ENCODE results near the gene ZNF408. TPM values are rescaled to one million over a fixed set of nuclear protein-coding genes. Genes with fewer than 3 reads are reported as not detected.
"Not testable (repeated sequence)": the region's sequence is repeated elsewhere in the genome, so short reads cannot be mapped to it uniquely, and the experiment has no call there.

The ZNF408 gene
- total RNA-seq, 1 donor from 2014 or later = 14.1 TPM

DNA sequence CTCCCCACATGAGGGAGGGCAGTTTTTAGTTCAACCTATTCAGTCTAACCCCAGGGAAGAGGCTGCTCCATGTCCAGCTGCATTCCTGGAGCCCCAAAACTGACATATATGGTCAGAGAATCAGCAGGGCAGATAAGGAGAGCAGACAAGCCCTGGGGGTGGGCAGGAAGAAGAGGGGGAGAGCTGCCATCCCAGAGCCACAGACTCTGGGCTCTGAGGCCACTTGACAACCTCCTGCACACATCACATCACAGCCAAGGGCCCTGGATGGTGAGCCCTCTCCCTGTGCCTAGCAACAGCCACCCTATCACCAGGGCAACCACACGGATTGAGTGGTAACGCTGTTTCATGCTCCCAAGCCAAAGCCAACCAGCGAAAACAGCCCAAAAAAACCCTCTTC, 3.5 kb upstream of the ZNF408 start:
- peaks cover 3% of the 10 kb centered on the region for H3K27me3 Mint-ChIP-seq
- H3K9me3 Mint-ChIP-seq = peaks cover 3% of the 10 kb centered on the region
- intact Hi-C loops (cut with micrococcal nuclease) = no loop called here
- no peak overlapping the region for H3K4me3 Mint-ChIP-seq
- DNase-seq = no peak
- H3K27ac Mint-ChIP-seq = no peak overlapping the region
- peaks cover 31% of the 10 kb centered on the region for H3K4me1 Mint-ChIP-seq
- peaks cover 35% of the 10 kb centered on the region for H3K36me3 Mint-ChIP-seq (ENCODE audit: low read depth)

DNA sequence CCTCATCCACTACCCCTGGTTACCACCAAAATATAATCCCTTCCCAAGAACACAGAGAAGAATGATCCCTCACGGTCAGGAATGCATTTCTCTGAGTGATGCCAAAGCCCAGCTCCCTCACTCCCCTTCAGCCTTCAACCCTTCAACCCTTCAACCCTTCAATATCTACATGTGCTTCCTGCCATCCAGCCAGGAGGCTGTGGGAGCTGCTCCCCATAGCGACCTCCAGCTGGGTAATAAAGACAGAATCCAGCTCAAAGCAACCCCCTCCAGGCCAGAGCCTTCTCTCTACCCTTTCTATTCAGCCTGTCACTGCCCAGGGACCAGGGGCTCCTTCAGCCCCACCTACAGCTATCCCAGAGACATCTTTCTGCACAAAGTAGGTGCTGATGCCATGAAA, 3.1 kb upstream of the ZNF408 start:
- H3K27ac Mint-ChIP-seq = peak overlapping the region; percentile 46
- H3K36me3 Mint-ChIP-seq (ENCODE audit: low read depth) = peaks cover 39% of the 10 kb centered on the region
- H3K27me3 Mint-ChIP-seq = peaks cover 3% of the 10 kb centered on the region
- H3K4me1 Mint-ChIP-seq = peaks cover 35% of the 10 kb centered on the region
- intact Hi-C loops (cut with micrococcal nuclease) = no loop called here
- H3K9me3 Mint-ChIP-seq = peaks cover 3% of the 10 kb centered on the region
- DNase-seq = no peak
- no peak overlapping the region for H3K4me3 Mint-ChIP-seq

DNA sequence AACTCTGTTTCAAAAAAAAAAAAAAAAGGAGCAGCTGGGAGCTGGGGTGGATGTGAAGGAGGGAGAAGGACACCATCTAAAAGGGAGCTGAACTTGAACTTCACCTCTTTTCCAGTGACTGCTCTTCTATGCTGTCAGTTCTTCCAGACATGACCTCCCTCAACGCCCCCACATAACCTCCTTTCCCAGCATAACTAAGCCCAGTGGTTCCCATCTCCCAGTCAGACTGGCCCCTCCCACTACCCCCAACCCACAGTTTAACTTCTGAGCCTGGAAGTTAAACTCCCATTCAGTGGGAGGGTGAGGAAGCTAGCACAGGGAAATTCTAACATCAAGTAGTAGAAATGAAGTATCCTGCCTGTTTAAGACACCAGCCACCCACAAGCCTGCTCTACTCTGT, 2.2 kb upstream of the ZNF408 start:
- Mint-ChIP-seq H3K27me3 (peaks cover 3% of the 10 kb centered on the region), H3K9me3 (peaks cover 3% of the 10 kb centered on the region), H3K4me1 (peaks cover 38% of the 10 kb centered on the region), H3K36me3 (ENCODE audit: low read depth) (peaks cover 46% of the 10 kb centered on the region), H3K27ac (peak overlapping the region; percentile 74), H3K4me3 (peak overlapping the region; percentile 99)
- intact Hi-C loops (cut with micrococcal nuclease) = no loop called here
- DNase-seq = no peak

DNA sequence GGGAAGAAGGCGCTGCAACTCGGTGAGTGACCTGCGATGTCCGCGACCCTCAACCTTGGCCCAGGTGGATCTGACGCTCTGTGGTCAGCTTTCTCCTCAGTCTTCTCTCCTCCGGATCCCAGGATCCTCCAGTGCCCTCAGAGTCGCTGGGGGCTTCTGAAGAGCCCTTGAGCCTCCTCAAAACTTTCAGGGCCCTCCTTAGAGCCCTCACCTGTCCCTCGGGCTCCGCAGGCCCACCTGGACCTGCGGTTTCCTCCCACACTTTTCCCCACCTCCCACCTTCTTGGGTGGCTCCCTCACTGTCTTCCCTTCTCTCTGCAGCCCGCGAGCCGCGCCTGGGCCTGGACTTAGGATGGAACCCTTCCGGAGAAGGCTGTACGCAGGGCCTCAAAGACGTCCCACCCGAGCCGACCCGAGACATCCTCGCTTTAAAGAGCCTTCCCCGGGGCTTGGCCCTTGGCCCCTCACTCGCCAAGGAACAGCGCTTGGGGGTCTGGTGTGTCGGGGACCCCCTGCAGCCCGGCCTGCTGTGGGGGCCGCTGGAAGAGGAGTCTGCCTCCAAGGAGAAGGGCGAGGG, 335 bp downstream of the ZNF408 start:
- DNase-seq = peak; percentile 72
- peaks cover 3% of the 10 kb centered on the region for H3K27me3 Mint-ChIP-seq
- H3K36me3 Mint-ChIP-seq (ENCODE audit: low read depth) = peaks cover 44% of the 10 kb centered on the region
- H3K27ac Mint-ChIP-seq = peak overlapping the region; percentile 98
- peaks cover 38% of the 10 kb centered on the region for H3K4me1 Mint-ChIP-seq
- H3K4me3 Mint-ChIP-seq = peak overlapping the region; percentile 99
- peaks cover 3% of the 10 kb centered on the region for H3K9me3 Mint-ChIP-seq
- intact Hi-C loops (cut with micrococcal nuclease) = loop anchor here (2.0 to 5.0 kb wide), 6 partner anchors 30 to 1066 kb away; partner anchors contain the start of genes ARFGAP2, CKAP5, CSTPP1 and FNBP4

DNA sequence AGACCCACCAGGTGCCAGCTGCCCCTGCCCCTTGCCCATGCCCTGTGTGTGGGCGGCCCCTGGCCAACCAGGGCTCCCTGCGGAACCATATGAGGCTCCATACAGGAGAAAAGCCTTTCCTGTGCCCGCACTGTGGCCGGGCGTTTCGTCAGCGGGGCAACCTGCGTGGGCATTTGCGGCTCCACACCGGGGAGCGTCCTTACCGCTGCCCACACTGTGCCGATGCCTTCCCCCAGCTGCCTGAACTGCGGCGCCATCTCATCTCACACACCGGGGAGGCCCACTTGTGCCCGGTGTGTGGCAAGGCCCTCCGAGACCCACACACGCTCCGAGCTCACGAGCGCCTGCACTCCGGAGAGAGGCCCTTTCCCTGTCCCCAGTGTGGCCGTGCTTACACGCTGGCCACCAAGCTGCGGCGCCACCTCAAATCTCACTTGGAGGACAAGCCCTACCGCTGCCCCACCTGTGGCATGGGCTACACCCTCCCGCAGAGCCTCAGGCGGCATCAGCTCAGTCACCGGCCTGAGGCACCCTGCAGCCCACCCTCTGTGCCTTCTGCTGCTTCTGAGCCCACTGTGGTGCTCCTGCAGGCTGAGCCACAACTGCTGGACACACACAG, 4.3 kb downstream of the ZNF408 start:
- Mint-ChIP-seq H3K27ac (no peak overlapping the region), H3K27me3 (peaks cover 3% of the 10 kb centered on the region), H3K4me1 (peaks cover 24% of the 10 kb centered on the region), H3K4me3 (no peak overlapping the region), H3K9me3 (peaks cover 3% of the 10 kb centered on the region), H3K36me3 (ENCODE audit: low read depth) (peaks cover 60% of the 10 kb centered on the region)
- intact Hi-C loops (cut with micrococcal nuclease) = no loop called here
- DNase-seq = no peak

DNA sequence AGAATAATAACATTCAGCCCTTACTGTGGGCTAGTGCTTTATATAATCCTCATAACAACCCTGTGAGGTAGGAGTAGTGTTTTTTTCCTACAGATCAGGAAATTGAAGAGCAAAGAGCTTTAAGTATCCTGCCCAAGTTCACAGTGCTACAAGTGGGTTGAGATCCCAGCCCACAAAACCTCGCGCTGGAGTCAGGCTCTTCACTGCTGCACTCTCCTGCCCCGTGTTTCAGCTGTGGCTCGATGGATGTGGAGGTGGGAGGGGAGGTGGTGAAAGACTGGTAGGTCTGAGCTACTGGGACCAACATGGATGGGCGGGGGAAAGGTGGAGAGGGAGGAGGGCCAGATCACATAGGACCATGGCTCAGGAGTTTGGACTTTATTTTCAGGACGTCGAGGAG, 6.1 kb downstream of the ZNF408 start:
- Mint-ChIP-seq H3K9me3 (no peaks in the 10 kb centered on the region), H3K27ac (no peak overlapping the region), H3K4me3 (no peak overlapping the region), H3K27me3 (no peaks in the 10 kb centered on the region), H3K36me3 (ENCODE audit: low read depth) (peaks cover 48% of the 10 kb centered on the region), H3K4me1 (peaks cover 12% of the 10 kb centered on the region)
- no peak for DNase-seq
- intact Hi-C loops (cut with micrococcal nuclease) = no loop called here

DNA sequence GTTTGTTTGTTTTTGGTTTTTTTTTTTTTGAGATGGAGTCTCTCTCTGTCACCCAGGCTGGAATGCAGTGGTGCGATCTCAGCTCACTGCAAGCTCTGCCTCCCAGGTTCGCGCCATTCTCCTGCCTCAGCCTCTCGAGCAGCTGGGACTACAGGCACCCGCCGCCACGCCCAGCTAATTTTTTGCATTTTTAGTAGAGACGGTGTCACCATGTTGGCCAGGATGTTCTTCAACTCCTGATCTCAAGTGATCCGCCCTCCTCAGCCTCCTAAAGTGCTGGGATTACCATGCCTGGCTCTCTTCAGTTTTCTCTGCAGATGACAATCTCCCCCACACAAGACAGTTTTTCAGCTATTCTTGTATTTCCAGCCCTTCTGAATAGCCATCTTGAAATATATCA, 8.5 kb downstream of the ZNF408 start:
- DNase-seq; H3K9me3 Mint-ChIP-seq; H3K4me1 Mint-ChIP-seq; intact Hi-C loops (cut with micrococcal nuclease); H3K4me3 Mint-ChIP-seq; H3K27ac Mint-ChIP-seq; H3K27me3 Mint-ChIP-seq: not testable (repeated sequence)
- peaks cover 29% of the 10 kb centered on the region for H3K36me3 Mint-ChIP-seq (ENCODE audit: low read depth)

DNA sequence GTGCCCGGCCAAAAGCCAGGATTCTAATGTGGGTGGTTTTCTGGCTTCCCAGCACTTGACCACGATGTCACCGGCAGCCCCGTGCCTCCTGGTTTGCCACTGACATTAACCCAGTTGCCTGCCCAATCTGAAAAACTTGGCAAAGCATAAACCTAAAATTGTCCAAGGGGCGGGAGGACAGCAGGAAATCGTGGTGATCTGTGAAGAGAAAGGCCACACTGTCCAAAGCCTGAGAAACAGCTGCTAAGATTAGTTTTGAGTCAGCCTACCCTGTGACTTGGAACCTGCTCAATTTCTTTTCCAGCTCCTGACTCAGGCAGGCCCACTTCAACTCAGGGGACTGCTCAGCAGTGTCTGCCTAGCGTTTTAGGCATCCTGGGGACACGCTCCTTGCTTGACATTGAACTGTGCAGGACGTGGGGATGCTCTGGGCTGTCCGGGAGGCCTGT, 10.0 kb downstream of the ZNF408 start:
- H3K27me3 Mint-ChIP-seq = no peaks in the 10 kb centered on the region
- DNase-seq = no peak
- H3K9me3 Mint-ChIP-seq = no peaks in the 10 kb centered on the region
- no peak overlapping the region for H3K4me3 Mint-ChIP-seq
- H3K4me1 Mint-ChIP-seq = peaks cover 4% of the 10 kb centered on the region
- H3K27ac Mint-ChIP-seq = no peak overlapping the region
- H3K36me3 Mint-ChIP-seq (ENCODE audit: low read depth) = peaks cover 21% of the 10 kb centered on the region
- intact Hi-C loops (cut with micrococcal nuclease) = no loop called here

DNA sequence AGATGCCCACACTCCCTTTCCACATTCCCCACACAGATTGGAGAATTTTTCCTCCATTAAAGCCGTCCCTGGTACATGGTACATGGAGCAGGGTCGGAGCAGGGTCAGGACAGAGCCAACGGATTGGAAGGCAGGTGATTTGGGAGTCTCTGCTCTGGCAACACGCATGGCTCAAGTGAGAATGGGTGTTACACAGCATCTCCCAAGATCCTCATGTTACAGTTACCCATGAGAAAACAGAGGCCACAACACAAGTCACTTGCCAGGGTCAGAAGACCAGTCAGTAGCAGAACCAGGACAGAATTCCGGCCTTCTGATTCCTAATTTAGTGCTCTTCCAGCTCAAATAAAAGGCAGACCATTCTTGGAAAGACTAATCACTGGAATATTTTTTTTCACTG, 10.5 kb downstream of the ZNF408 start:
- DNase-seq = no peak
- H3K27ac Mint-ChIP-seq = no peak overlapping the region
- intact Hi-C loops (cut with micrococcal nuclease) = no loop called here
- no peaks in the 10 kb centered on the region for H3K9me3 Mint-ChIP-seq
- no peaks in the 10 kb centered on the region for H3K27me3 Mint-ChIP-seq
- H3K4me1 Mint-ChIP-seq = peaks cover 4% of the 10 kb centered on the region
- H3K36me3 Mint-ChIP-seq (ENCODE audit: low read depth) = peaks cover 20% of the 10 kb centered on the region
- no peak overlapping the region for H3K4me3 Mint-ChIP-seq

DNA sequence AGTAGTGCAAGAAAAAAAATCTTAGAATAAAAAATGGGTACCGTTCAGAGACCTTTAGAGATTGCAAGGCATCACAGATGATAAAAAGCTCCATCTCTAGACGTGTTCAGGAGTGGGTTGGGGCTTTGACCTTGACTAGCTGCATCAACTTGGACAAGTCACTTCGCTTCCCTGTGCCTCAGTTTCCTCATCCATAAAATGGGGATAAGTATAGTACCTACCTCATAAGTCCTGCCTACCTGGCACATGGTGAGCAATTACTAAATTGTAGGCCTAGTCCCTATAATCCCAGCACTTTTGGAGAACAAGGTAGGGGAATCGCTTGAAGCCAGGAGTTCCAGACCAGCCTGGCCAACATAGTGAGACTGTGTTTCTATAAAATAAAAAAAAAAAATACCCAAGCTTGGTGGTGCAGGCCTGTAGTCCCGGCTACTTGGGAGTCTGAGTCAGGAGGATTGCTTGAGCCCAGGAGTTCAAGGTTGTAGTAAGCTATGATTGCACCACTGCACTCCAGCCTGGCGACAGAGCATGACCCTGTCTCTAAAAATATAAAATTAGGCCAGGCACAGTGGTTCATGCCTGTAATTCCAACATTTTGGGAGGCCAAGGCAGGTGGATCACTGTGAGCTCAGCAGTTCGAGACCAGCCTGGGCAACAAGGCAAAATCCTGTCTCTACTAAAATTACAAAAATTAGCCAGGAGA, 12.2 kb downstream of the ZNF408 start:
- Mint-ChIP-seq H3K27me3 (no peaks in the 10 kb centered on the region), H3K9me3 (no peaks in the 10 kb centered on the region), H3K4me1 (peaks cover 2% of the 10 kb centered on the region), H3K4me3 (no peak overlapping the region), H3K27ac (no peak overlapping the region), H3K36me3 (ENCODE audit: low read depth) (peaks cover 7% of the 10 kb centered on the region)
- no peak for DNase-seq
- intact Hi-C loops (cut with micrococcal nuclease) = no loop called here

DNA sequence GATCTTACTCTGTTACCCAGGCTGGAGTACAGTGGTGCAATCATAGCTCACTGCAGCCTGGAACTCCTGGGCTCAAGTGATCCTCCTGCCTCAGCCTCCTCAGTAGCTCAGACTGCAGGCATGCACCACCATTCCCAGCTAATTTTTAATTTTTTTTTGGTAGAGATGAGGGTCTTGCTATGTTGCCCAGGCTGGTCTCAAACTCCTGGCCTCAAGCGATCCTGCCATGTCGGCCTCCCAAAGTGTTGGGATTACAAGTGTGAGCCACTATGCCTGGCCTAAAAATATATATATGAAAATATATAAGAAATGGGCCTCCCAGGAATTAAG, 17.0 kb downstream of the ZNF408 start:
- H3K27me3 Mint-ChIP-seq; H3K9me3 Mint-ChIP-seq; H3K4me1 Mint-ChIP-seq; H3K27ac Mint-ChIP-seq; H3K4me3 Mint-ChIP-seq; DNase-seq; intact Hi-C loops (cut with micrococcal nuclease); H3K36me3 Mint-ChIP-seq (ENCODE audit: low read depth): not testable (repeated sequence)

DNA sequence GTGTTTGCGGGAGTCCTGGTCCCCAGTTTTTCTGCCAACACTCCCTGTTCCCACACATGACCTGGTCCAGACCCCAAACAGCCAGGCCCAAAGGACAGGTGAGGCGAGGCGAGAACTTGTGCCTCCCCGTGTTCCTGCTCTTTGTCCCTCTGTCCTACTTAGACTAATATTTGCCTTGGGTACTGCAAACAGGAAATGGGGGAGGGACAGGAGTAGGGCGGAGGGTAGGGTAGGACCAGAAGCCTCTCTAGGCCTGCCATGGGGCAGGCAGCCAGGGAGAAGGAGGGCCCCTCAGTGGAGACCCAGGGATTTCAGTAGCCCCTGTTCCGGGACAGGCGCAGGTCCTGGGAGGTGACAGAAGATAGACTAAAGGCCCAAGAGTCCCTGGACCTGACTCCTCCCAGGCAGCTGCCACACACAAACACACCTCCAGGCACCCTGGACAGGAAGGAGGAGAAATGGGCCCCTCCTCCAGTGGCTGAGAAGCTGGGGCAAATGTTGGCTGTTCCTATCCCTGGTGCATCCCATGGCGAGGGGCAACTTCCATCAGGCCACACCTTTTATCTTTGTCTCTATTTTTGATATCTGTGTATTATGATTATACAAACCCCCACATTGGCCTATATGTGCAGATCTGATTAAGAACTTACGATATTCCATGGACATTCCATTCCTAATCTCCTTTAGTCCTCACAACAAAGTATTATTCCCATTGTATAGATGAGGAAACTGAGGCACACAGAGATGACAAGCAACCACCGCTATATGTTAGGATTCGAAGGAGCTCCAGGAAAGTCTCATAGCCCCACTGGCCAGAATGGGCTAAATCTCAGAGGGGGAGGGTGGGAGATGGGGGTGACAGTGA, 17.6 kb downstream of the ZNF408 start:
- Mint-ChIP-seq H3K36me3 (ENCODE audit: low read depth) (no peaks in the 10 kb centered on the region), H3K27ac (no peak overlapping the region), H3K9me3 (no peaks in the 10 kb centered on the region), H3K27me3 (no peaks in the 10 kb centered on the region), H3K4me3 (no peak overlapping the region), H3K4me1 (peaks cover 3% of the 10 kb centered on the region)
- no peak for DNase-seq
- intact Hi-C loops (cut with micrococcal nuclease) = no loop called here

DNA sequence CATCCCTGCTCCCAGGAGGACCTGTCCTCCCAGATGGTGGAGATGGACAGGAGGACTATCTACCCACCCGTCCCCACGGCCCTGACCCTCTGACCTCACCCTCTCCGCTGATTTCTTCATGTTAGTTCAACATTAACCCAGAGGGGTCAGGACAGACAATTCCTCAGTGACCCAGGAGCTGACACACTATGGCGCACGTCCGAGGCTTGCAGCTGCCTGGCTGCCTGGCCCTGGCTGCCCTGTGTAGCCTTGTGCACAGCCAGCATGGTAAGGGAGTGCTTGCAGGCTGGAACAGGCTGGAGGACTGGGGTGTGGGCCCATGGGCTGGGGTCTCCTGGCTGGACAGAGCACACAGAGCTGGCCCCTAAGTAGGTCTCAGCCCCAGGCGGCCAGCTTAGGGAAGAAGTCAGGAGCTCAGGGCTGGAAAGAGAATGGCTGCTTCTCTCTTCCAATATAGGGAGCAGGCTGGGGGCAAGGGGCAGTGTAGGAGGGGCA, 18.3 kb downstream of the ZNF408 start, which contains the start of gene F2:
Gene F2 (plus strand): TSS at position 166 of the 495 bp plus-strand sequence. CDS start 23 bp downstream, at position 189.
- DNase-seq = no peak
- no peaks in the 10 kb centered on the region for H3K36me3 Mint-ChIP-seq (ENCODE audit: low read depth)
- no peak within 1 kb of the TSS for H3K27ac Mint-ChIP-seq
- H3K4me3 Mint-ChIP-seq = no peak within 1 kb of the TSS
- intact Hi-C loops (cut with micrococcal nuclease) = no loop called here
- H3K9me3 Mint-ChIP-seq = no peaks in the 10 kb centered on the region
- no peaks in the 10 kb centered on the region for H3K27me3 Mint-ChIP-seq
- H3K4me1 Mint-ChIP-seq = peaks cover 3% of the 10 kb centered on the region
